Stimulated activated memory B cell treated with anti-CD40 and anti-IgM and Interleukin-4, amounts not matched to agents 10 μg/mL and 1 μg/mL and 100 μg/mL, for 72 hours (primary cell): ENCODE data around the gene PPDPF.

Experiments used
- ATAC-seq: fragments of 150-1000 bp; cut with Tn5 transposase; 2 replicates; pipeline ENCODE4 v1.10.0; 2021
- H3K27ac Mint-ChIP-seq: one replicate; pipeline ENCODE4 v1.8.0; 2022; ENCODE audit warnings: mild to moderate bottlenecking, mixed read lengths
- H3K27me3 Mint-ChIP-seq: one replicate; pipeline ENCODE4 v1.8.0; 2022; ENCODE audit warnings: mixed read lengths
- H3K36me3 Mint-ChIP-seq: one replicate; pipeline ENCODE4 v1.8.0; 2022; ENCODE audit warnings: mixed read lengths
- H3K4me1 Mint-ChIP-seq: one replicate; pipeline ENCODE4 v1.8.0; 2022; ENCODE audit warnings: mixed read lengths
- H3K4me3 Mint-ChIP-seq: one replicate; pipeline ENCODE4 v1.8.0; 2022; ENCODE audit warnings: mild to moderate bottlenecking, moderate library complexity, mixed read lengths
- H3K9me3 Mint-ChIP-seq: one replicate; pipeline ENCODE4 v1.8.0; 2022; ENCODE audit warnings: mixed read lengths

The PPDPF gene

GRCh38 chr20:63543131-63543530 lies 22.6 kb downstream of the PPDPF start:
- peaks cover 72% of the 10 kb centered on the region for H3K4me1 Mint-ChIP-seq
- peak overlapping the region; percentile 84 for H3K27ac Mint-ChIP-seq
- H3K27me3 Mint-ChIP-seq, result peaks cover 8% of the 10 kb centered on the region
- H3K4me3 Mint-ChIP-seq, result peak overlapping the region; percentile 69
- ATAC-seq, result peak; percentile 40
- H3K9me3 Mint-ChIP-seq, result no peaks in the 10 kb centered on the region
- no peaks in the 10 kb centered on the region for H3K36me3 Mint-ChIP-seq

DNA sequence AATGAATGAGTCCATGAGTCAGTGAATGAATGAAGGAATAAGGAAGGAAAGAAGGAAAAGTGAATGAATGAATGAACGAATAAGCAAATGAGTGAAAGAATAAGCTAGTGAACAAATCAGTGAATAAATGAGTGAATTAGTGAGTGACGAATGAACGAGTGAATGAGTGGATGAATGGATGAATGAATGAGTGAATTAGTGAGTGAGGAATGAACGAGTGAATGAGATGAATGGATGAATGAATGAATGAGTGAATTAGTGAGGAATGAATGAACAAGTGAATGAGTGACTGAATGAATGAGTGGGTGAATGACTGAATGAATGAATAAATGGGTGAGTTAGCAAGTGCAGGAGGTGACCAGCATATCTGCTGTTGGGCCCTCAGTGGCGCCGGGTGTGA lies 23.2 kb downstream of the PPDPF start:
- ATAC-seq, result no peak
- no peaks in the 10 kb centered on the region for H3K36me3 Mint-ChIP-seq
- peaks cover 8% of the 10 kb centered on the region for H3K27me3 Mint-ChIP-seq
- H3K4me1 Mint-ChIP-seq, result peaks cover 71% of the 10 kb centered on the region
- no peaks in the 10 kb centered on the region for H3K9me3 Mint-ChIP-seq
- no peak overlapping the region for H3K27ac Mint-ChIP-seq
- no peak overlapping the region for H3K4me3 Mint-ChIP-seq

DNA sequence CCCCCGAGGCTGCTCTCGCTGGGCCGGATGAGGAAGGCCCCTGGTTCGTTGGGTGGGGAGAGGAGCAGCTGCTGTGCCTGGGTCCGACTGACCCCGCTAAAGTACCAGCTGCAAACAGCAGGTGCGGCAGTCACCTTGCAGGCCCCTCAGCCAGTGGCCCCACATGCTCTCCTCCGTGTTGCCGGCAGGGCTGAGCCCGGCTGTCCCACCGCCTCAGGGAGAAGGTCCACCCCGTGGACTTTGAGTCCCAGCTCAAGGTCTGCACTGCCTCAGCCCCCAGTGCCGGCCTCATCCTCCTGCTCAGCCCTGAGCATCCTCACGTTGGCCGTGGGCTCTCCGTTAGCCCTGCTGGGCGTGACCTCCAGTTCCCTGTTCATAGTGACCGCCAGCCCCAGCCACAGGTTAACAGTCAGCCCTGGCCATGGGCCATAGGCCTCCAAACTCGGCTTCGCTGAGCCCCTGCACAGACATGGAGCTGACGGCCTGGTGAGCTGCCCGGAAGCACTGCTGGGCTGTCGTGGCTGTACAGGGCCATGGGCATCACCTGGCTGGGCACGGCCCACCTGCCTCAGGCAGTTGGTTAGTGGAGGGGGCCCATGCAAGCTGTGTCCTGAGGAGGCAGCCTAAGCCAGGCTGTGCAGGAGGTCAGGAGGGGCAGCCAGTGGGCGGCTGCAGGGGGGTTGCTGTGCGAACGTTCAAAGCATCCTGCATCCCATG lies 23.8 kb downstream of the PPDPF start:
- H3K27me3 Mint-ChIP-seq, result peaks cover 14% of the 10 kb centered on the region
- no peak overlapping the region for H3K4me3 Mint-ChIP-seq
- H3K36me3 Mint-ChIP-seq, result no peaks in the 10 kb centered on the region
- H3K4me1 Mint-ChIP-seq, result peaks cover 71% of the 10 kb centered on the region
- no peaks in the 10 kb centered on the region for H3K9me3 Mint-ChIP-seq
- no peak overlapping the region for H3K27ac Mint-ChIP-seq
- no peak for ATAC-seq

- Mint-ChIP-seq H3K9me3 (no peaks in the 10 kb centered on the region), H3K27me3 (peaks cover 21% of the 10 kb centered on the region)
- no peak for ATAC-seq
These were observed 24.5 kb downstream of the PPDPF start for GRCh38 chr20:63544958-63545516.

GRCh38 chr20:63545814-63546213 lies 25.2 kb downstream of the PPDPF start:
- H3K4me3 Mint-ChIP-seq, result no peak overlapping the region
- H3K27me3 Mint-ChIP-seq, result peaks cover 28% of the 10 kb centered on the region
- H3K36me3 Mint-ChIP-seq, result no peaks in the 10 kb centered on the region
- ATAC-seq, result no peak
- peak overlapping the region; percentile 1 for H3K27ac Mint-ChIP-seq
- no peaks in the 10 kb centered on the region for H3K9me3 Mint-ChIP-seq
- H3K4me1 Mint-ChIP-seq, result peaks cover 72% of the 10 kb centered on the region

More at GRCh38 chr20:63544958-63545516, 24.5 kb downstream of the PPDPF start:
- Mint-ChIP-seq H3K4me3 (no peak overlapping the region), H3K36me3 (no peaks in the 10 kb centered on the region), H3K27ac (peak overlapping the region; percentile 1), H3K4me1 (peaks cover 72% of the 10 kb centered on the region)

DNA sequence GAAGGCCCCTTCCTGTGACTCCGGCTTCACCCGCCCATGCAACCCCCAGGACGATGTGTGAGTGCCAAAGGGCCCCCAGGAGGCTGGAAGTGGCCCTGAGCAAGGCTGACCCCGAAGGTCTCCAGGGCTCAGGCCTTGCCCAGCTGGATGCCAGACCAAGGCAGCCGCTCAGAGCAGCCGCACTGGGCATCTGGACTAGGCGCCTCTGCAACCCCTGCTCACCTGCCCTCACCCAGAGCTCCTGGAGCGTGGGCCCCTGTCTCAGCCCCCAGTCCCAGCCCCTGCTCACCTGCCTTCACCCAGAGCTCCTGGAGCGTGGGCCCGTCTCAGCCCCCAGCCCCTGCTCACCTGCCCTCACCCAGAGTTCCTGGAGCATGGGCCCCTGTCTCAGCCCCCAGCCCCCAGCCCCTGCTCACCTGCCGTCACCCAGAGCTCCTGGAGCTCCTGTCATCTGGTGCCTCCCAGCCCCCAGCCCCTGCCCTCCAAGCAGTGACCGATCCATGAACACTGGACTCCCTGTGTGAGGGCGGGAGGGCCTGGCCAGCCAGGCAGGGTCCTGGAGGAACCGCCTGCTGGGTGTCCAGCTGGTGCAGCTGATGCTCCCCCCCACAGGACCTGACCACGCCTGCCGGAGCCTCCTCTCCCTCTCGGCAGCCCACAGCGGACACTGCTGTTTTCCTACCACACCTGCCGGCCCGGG lies 25.8 kb downstream of the PPDPF start:
- no peaks in the 10 kb centered on the region for H3K36me3 Mint-ChIP-seq
- H3K27ac Mint-ChIP-seq, result no peak overlapping the region
- peaks cover 77% of the 10 kb centered on the region for H3K4me1 Mint-ChIP-seq
- H3K9me3 Mint-ChIP-seq, result no peaks in the 10 kb centered on the region
- ATAC-seq, result no peak
- H3K4me3 Mint-ChIP-seq, result no peak overlapping the region
- H3K27me3 Mint-ChIP-seq, result peaks cover 32% of the 10 kb centered on the region

- no peaks in the 10 kb centered on the region for H3K9me3 Mint-ChIP-seq
- no peak for ATAC-seq
- H3K4me1 Mint-ChIP-seq, result peaks cover 78% of the 10 kb centered on the region
- H3K4me3 Mint-ChIP-seq, result no peak overlapping the region
- peaks cover 32% of the 10 kb centered on the region for H3K27me3 Mint-ChIP-seq
- H3K27ac Mint-ChIP-seq, result no peak overlapping the region
- H3K36me3 Mint-ChIP-seq, result no peaks in the 10 kb centered on the region
These were observed 26.6 kb downstream of the PPDPF start for GRCh38 chr20:63546956-63547724.

DNA sequence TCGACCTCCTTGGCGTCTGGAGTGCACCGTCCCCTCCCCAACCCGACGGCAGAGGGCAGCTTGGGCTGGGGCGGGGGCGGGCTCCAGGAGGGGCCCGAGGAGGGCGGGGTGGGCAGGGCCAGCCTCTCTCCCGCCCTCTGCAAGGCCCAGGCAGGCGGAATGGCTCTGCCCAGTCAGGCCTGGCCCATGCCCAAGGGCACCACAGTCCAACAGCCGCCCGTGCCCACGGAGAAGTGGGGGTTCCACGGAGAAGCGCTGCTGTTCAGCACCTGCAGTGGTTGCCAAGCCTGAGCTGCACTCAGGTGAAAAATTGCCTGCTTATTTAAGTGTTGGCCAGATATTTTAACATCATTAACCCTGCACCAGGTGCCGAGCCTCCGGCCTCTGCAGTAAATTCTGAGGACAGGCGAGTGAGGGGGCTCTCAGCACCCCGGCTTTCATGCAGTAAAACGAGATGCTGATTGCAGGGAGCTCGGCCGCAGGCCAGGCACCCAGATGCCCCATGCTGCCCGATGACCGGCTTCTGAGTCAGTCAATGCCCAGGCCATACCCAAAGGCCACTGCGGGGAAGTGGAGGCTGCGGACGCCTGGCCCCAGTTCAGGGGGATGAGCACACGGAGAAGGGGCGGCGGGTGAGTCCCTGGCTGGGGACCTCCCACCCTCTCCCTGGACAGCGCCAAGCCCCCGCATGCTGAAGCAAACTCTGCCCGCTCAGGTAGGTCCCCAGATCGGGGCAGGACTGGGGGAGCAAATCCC lies 27.3 kb downstream of the PPDPF start, which contains the start of gene SRMS:
TSS of gene SRMS (minus strand) at position 25 of the 756 bp plus-strand sequence. CDS start 286 bp downstream, outside the sequence.
- Mint-ChIP-seq H3K36me3 (no peaks in the 10 kb centered on the region), H3K9me3 (no peaks in the 10 kb centered on the region), H3K27ac (no peak within 1 kb of the TSS), H3K4me3 (no peak within 1 kb of the TSS), H3K4me1 (peaks cover 78% of the 10 kb centered on the region), H3K27me3 (peaks cover 32% of the 10 kb centered on the region)
- no peak for ATAC-seq

- H3K4me3 Mint-ChIP-seq, result no peak overlapping the region
- no peaks in the 10 kb centered on the region for H3K36me3 Mint-ChIP-seq
- peaks cover 76% of the 10 kb centered on the region for H3K4me1 Mint-ChIP-seq
- H3K27ac Mint-ChIP-seq, result no peak overlapping the region
- no peak for ATAC-seq
- no peaks in the 10 kb centered on the region for H3K9me3 Mint-ChIP-seq
- H3K27me3 Mint-ChIP-seq, result peaks cover 32% of the 10 kb centered on the region
These were observed 28.0 kb downstream of the PPDPF start for GRCh38 chr20:63548542-63548941.

- peaks cover 32% of the 10 kb centered on the region for H3K27me3 Mint-ChIP-seq
- peak overlapping the region; percentile 63 for H3K27ac Mint-ChIP-seq
- peaks cover 71% of the 10 kb centered on the region for H3K4me1 Mint-ChIP-seq
- H3K36me3 Mint-ChIP-seq, result no peaks in the 10 kb centered on the region
- no peaks in the 10 kb centered on the region for H3K9me3 Mint-ChIP-seq
- peak overlapping the region; percentile 43 for H3K4me3 Mint-ChIP-seq
- ATAC-seq, result no peak
These were observed 28.5 kb downstream of the PPDPF start for GRCh38 chr20:63549019-63549418.

DNA sequence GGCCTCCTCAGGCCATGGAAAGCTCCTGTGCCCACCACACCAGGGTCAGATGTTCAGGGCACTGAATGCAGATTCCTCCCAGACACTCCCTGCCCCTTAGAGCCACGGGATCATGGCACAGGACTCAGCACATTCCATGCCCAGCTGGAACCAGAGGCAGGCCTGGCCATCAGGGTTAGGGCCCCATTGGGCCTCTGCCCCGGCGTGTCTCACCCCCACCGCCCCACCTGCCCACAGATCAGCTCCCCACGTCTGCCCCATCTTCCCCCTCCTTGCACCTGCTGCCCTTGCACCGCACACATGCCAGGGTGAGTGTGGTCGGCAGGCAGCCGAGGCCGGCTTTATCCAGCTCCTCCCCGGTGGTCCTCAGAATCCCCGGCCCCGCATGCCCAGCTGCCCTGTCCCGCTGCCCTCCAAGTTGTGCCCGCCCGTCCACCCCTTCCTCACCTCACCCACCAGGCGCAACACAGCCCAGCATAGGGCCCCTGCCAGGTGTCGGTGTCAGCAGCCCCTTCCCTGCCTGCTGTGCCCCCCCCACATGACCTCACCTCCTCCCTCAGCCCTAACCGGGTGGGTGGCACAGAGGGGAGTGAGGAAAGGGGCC lies 29.2 kb downstream of the PPDPF start:
- Mint-ChIP-seq H3K9me3 (no peaks in the 10 kb centered on the region), H3K36me3 (no peaks in the 10 kb centered on the region), H3K27ac (peak overlapping the region; percentile 63), H3K4me1 (peaks cover 70% of the 10 kb centered on the region), H3K4me3 (peak overlapping the region; percentile 43), H3K27me3 (peaks cover 32% of the 10 kb centered on the region)
- ATAC-seq, result no peak

GRCh38 chr20:63551068-63551467 lies 30.5 kb downstream of the PPDPF start:
- Mint-ChIP-seq H3K4me1 (peaks cover 65% of the 10 kb centered on the region), H3K36me3 (no peaks in the 10 kb centered on the region), H3K27ac (no peak overlapping the region), H3K27me3 (peaks cover 32% of the 10 kb centered on the region), H3K9me3 (no peaks in the 10 kb centered on the region), H3K4me3 (no peak overlapping the region)
- no peak for ATAC-seq

DNA sequence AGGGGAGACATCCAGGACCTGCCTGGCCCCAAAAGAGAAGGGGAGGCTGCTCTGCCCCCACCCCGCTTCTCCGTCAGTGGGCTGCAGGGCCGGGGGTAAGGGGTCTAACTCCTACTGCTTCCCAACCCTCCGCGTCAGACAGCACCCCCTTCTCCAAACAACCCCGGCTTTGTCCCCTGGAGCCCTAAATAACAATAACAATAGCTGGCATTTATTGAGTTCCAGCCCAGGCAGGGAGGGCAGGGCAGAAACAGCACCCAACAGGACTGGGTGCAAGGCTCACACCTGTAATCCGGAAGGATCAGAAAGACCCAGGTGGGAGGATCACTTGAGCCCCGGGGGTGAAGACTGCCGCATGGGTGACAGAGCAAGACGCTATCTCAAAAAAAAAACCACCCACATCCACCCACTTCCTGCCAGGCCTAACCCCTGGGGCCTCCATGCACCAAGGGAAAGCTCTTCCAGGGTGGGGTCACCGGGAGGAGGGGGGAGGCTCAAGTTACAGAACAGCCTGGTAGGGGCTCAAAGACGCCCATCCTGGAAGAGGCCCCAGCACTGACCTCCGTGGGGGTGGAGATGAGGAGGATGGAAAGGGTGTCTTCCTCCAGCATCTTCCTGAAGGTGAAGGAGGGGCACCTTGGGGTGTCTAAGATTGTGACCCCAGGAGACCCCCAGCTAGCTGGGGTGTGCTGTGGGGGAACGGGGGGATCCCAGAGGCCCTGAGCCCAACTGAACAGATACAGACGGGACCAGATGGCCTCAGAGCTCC lies 32.1 kb downstream of the PPDPF start:
- H3K9me3 Mint-ChIP-seq, result no peaks in the 10 kb centered on the region
- H3K4me1 Mint-ChIP-seq, result peaks cover 57% of the 10 kb centered on the region
- H3K27me3 Mint-ChIP-seq, result peaks cover 24% of the 10 kb centered on the region
- H3K36me3 Mint-ChIP-seq, result no peaks in the 10 kb centered on the region
- ATAC-seq, result peak; percentile 56
- peak overlapping the region; percentile 77 for H3K4me3 Mint-ChIP-seq
- H3K27ac Mint-ChIP-seq, result peak overlapping the region; percentile 76
